GM10248 (cell line): ENCODE measurements around the gene OR4D11.

Experiments
- CTCF ChIA-PET: fragments of 300-600 bp; sonication (Branson Sonifier 250); formaldehyde crosslinking; extraction: SDS; loops from one replicate; lab custom pipeline; 2021; ENCODE audit warnings: antibody characterized with exemption; lab: Yijun Ruan, JAX
- POLR2A ChIA-PET: fragments of 350-650 bp; sonication (Branson Sonifier 250); formaldehyde crosslinking; extraction: SDS; loops from one replicate; lab custom pipeline; 2020; ENCODE audit warnings: antibody characterized with exemption; lab: Yijun Ruan, JAX
- DNase-seq: peaks from one replicate; pipeline ENCODE4 v3.0.0; 2012; ENCODE audit errors: extremely low spot score
- TF ChIP-seq, protein P1 (sequence below): IDR thresholded peaks from 2 replicates; pipeline ENCODE4 v1.5.1; 2012; ENCODE audit warnings: mild to moderate bottlenecking, low read depth; ENCODE audit errors: extremely low read depth, missing control alignments, control extremely low read depth

Gene OR4D11

DNA sequence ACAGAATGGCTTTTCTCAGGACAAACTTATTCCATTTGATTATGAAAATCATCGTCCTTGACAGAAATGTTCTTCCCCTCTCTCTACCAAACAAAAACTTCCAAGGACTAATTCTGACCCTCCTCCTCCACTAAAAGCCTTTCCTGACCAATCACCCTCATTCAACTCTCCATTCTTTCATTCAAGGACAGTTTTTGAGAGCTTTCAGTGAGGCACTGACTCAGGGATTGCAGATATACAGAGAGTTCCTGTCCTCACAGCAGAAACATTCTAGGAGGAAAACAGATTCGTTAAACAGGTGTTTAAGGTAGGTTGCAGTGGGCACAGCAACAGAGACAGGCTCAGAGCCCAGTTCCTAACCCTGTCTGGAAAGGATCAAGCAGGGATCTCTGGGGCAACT is 49.5 kb downstream of the OR4D11 start:
- TF ChIP-seq, protein P1, sequence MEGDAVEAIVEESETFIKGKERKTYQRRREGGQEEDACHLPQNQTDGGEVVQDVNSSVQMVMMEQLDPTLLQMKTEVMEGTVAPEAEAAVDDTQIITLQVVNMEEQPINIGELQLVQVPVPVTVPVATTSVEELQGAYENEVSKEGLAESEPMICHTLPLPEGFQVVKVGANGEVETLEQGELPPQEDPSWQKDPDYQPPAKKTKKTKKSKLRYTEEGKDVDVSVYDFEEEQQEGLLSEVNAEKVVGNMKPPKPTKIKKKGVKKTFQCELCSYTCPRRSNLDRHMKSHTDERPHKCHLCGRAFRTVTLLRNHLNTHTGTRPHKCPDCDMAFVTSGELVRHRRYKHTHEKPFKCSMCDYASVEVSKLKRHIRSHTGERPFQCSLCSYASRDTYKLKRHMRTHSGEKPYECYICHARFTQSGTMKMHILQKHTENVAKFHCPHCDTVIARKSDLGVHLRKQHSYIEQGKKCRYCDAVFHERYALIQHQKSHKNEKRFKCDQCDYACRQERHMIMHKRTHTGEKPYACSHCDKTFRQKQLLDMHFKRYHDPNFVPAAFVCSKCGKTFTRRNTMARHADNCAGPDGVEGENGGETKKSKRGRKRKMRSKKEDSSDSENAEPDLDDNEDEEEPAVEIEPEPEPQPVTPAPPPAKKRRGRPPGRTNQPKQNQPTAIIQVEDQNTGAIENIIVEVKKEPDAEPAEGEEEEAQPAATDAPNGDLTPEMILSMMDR: no peak
- ChIA-PET CTCF (no interaction called here), POLR2A (no interaction called here)
- DNase-seq: no peak

DNA sequence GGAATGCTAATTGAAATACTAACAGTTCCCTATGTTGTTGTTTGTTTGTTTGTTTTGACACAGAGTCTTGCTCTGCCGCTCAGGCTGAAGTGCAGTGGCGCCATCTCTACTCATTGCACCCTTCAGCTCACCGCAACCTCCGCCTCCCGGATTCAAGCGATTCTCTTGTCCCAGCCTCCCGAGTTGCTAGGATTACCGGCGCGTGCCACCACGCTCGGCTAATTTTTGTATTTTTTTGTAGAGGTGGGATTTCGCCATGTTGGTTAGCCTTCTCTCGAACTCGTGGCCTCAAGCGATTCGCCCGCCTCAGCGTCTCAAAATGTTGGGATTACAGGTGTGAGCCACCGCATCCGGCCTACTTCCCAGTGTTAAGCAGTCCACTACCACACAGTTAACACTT is 49.9 kb downstream of the OR4D11 start:
- ChIA-PET POLR2A (no interaction called here), CTCF (no interaction called here)
- TF ChIP-seq, protein P1: no peak
- no peak for DNase-seq
